ENCODE data around the gene PIBF1. TPM values are rescaled to one million over a fixed set of nuclear protein-coding genes. Genes with fewer than 3 reads are reported as not detected.

The PIBF1 gene
- total RNA-seq, 6 experiments from 2014 or later = 11.9 to 18.3 (median 14.5) TPM

DNA sequence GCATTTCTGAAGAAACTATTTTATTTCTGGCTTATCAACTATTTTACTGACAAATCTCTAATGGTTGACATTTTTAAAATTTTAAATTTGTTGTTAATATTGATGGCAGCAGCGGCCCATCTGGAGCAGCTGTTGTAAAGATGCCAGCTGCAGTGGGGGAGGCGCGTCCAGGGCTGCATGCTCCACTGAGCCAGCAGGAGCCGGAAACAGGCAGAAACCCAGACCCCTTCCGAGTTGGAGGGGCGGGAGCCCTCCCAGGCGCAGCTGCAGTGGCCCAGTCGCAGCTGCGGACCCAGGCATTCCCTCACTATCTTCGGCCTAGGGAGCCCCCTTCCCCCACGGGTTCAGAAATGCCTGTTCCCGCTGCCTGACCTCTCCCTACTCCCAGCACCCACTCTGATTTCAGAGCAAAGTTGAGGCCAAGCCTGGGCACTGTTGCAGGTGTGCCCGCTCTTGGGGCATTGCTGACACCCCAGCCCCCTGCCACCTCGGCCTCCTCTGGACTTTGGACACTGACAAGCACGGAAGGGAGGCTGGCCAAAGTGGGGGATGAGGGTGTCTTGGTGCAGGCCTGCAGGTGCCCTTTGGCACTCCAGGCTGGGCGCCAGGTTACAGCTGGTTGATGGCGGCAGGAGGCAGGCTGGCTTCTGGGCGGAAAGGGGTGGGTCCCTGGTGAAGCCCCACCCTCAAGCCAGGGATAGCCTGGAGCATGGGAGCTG lies 69.2 kb downstream of the PIBF1 start:
- H3K27ac Mint-ChIP-seq = no peak overlapping the region
- H3K27me3 Mint-ChIP-seq (ENCODE audit: insufficient read depth) = no peaks in the 10 kb centered on the region
- no peak for DNase-seq
- H3K4me3 Mint-ChIP-seq = no peak overlapping the region
- peaks cover 6% of the 10 kb centered on the region; the same call in 1 of the 2 replicates for H3K36me3 Mint-ChIP-seq (ENCODE audit: low read depth)
- TF ChIP-seq CTCF (IDR thresholded peaks at IDR 0.05) = no peak
- peaks cover 13% of the 10 kb centered on the region for H3K4me1 Mint-ChIP-seq (ENCODE audit: low read depth)
- H3K9me3 Mint-ChIP-seq = no peaks in the 10 kb centered on the region

- 0 out of 2 replicates have a peak, but pooled peaks cover under 1% of the 10 kb centered on the region for H3K36me3 Mint-ChIP-seq (ENCODE audit: low read depth)
- H3K4me1 Mint-ChIP-seq (ENCODE audit: low read depth) = peaks cover 13% of the 10 kb centered on the region
- no peak for TF ChIP-seq CTCF (IDR thresholded peaks at IDR 0.05)
- H3K4me3 Mint-ChIP-seq = no peak overlapping the region
- H3K27me3 Mint-ChIP-seq (ENCODE audit: insufficient read depth) = no peaks in the 10 kb centered on the region
- H3K9me3 Mint-ChIP-seq = no peaks in the 10 kb centered on the region
- no peak overlapping the region for H3K27ac Mint-ChIP-seq
- no peak for DNase-seq
These were observed 69.7 kb downstream of the PIBF1 start for GRCh38 chr13:72851678-72852014.

DNA sequence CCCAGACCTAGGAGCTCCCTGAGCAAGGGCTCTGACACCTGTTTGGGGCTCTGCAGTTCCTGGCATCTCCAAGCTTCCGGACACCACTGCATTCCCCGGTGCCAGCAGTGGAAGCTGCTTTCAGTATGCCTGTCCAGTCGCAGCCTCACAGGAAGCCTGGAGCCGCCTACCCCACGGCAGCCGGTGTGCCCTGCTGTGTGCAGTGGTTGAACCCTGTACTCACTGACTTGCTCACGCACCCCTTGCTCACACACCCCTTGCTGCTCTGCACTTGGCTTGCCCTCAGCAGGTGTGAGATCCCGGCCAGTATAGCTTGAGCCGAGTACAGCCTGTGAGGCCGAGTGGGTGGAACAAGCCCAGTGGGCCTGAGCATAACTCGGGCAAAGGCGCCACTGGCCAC lies 70.3 kb downstream of the PIBF1 start:
- Mint-ChIP-seq H3K27me3 (ENCODE audit: insufficient read depth) (no peaks in the 10 kb centered on the region), H3K36me3 (ENCODE audit: low read depth) (no peaks in the 10 kb centered on the region), H3K27ac (no peak overlapping the region), H3K4me1 (ENCODE audit: low read depth) (peaks cover 13% of the 10 kb centered on the region), H3K4me3 (no peak overlapping the region), H3K9me3 (no peaks in the 10 kb centered on the region)
- no peak for DNase-seq
- no peak for TF ChIP-seq CTCF (IDR thresholded peaks at IDR 0.05)

- no peak for DNase-seq
- Mint-ChIP-seq H3K27ac (no peak overlapping the region), H3K36me3 (ENCODE audit: low read depth) (no peaks in the 10 kb centered on the region), H3K27me3 (ENCODE audit: insufficient read depth) (no peaks in the 10 kb centered on the region), H3K9me3 (no peaks in the 10 kb centered on the region), H3K4me3 (no peak overlapping the region), H3K4me1 (ENCODE audit: low read depth) (peaks cover 13% of the 10 kb centered on the region)
- no peak for TF ChIP-seq CTCF (IDR thresholded peaks at IDR 0.05)
These were observed 71.1 kb downstream of the PIBF1 start for GRCh38 chr13:72853000-72853399.

- H3K27me3 Mint-ChIP-seq (ENCODE audit: insufficient read depth) = no peaks in the 10 kb centered on the region
- peak; percentile 58 for DNase-seq
- no peaks in the 10 kb centered on the region for H3K9me3 Mint-ChIP-seq
- peaks cover 7% of the 10 kb centered on the region; the same call in 1 of the 2 replicates for H3K36me3 Mint-ChIP-seq (ENCODE audit: low read depth)
- peak overlapping the region; percentile 85 for H3K27ac Mint-ChIP-seq
- H3K4me3 Mint-ChIP-seq = peak overlapping the region; percentile 79
- H3K4me1 Mint-ChIP-seq (ENCODE audit: low read depth) = peaks cover 21% of the 10 kb centered on the region
- TF ChIP-seq CTCF (IDR thresholded peaks at IDR 0.05) = no peak
These were observed 82.4 kb downstream of the PIBF1 start for GRCh38 chr13:72864142-72865011.

All from HFFc6 (cell line).